IPS-NIHi7 (cell line): Measurements from ENCODE around the gene C11orf21.
A peak's percentile ranks its signal among the peaks of the same experiment; 100 is the strongest.

Experiments used
- DNase-seq: peaks from one replicate; pipeline ENCODE4 v3.0.0; 2012; ENCODE audit warnings: mixed read lengths; ENCODE audit errors: extremely low spot score

The C11orf21 gene

DNA sequence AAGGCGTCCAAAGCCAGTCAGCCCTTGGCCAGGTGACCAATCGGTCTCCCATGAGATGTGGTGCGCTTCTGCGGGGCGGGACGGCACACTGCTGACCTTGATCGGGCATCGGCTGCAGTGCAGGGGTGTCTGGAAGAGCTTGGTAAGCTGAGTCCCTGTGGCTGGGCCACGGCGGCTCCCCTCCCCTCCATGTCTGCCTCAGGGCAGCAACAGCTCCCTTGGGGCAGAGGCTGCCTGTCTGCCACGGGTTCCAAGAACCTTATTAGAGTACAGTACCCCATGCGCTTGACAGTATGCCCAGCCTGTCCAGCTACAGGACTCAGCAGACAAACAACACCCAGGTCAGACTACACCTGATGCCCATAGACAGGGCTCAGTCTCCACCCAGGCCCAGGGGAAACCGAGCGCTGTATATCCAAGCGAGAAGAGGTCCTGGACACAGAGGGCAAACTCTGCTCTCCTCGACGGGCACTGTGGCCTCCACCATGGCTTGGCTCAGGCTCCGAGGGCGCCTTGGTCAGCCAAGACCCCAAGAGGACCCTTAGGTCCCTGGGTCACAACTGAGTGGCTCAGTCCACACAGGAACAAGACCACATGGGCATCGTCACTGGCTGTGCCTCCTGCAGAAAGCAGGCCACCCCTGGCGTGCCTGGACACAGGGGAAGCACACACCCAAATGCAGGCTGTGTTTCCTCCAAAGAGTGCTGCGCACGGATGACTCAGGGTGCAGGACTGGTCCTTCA is 19.0 kb upstream of the C11orf21 start:
- DNase-seq = no peak

GRCh38 chr11:2319791-2320472 is 18.2 kb upstream of the C11orf21 start:
- no peak for DNase-seq

DNA sequence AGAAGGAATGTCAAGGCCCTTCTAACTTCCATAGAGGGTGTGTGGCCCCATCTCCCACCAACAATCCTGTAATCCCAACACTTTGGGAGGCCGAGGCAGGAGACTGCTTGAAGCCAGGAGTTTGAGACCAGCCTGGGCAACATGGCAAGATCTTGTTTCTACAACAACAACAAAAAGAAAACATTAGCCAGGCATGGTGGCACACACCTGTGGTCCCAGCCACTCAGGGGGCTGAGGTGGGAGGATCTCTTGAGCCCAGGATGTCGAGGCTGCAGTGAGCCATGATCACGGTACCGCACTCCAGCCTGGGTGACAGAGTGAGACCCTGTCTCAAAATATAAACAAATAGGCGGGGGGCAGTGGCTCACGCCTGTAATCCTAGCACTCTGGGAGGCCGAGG is 17.0 kb upstream of the C11orf21 start:
- DNase-seq = no peak

GRCh38 chr11:2318123-2318522 is 16.4 kb upstream of the C11orf21 start:
- DNase-seq = no peak

DNA sequence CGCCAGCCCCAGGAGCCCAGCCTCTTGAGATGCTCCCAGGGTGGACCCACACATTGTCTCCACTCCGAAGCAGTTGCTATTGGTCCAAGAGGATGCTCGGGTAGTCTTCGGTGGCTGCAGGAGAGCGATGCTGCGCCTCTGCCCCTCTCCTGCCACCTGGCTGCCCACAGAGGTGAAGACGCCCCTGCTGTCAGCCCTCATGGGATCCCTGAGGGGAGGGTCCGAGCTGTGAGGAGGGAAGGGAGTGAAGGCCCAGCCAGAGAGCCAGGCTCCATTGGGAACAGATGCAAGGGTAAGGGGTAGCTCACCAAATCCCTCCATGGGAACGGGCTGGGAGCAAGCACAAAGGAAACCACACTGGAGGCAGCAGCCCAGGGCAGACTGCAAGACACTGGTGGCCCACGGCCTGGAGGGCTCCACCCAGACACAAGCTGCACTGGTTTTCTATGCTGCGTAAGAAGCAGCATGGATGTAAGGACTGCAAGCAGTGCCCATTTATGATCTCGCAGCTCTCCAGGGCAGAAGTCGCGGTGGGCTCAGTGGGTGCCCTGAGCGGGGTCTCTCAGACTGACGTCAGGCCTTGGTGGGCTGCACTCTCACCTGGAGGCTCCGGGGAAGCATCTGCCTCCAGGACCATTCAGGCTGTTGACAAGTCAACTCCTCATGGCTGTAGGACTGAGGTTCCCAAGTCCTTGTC is 15.8 kb upstream of the C11orf21 start:
- no peak for DNase-seq

GRCh38 chr11:2316963-2317244 is 15.2 kb upstream of the C11orf21 start:
- no peak for DNase-seq

DNA sequence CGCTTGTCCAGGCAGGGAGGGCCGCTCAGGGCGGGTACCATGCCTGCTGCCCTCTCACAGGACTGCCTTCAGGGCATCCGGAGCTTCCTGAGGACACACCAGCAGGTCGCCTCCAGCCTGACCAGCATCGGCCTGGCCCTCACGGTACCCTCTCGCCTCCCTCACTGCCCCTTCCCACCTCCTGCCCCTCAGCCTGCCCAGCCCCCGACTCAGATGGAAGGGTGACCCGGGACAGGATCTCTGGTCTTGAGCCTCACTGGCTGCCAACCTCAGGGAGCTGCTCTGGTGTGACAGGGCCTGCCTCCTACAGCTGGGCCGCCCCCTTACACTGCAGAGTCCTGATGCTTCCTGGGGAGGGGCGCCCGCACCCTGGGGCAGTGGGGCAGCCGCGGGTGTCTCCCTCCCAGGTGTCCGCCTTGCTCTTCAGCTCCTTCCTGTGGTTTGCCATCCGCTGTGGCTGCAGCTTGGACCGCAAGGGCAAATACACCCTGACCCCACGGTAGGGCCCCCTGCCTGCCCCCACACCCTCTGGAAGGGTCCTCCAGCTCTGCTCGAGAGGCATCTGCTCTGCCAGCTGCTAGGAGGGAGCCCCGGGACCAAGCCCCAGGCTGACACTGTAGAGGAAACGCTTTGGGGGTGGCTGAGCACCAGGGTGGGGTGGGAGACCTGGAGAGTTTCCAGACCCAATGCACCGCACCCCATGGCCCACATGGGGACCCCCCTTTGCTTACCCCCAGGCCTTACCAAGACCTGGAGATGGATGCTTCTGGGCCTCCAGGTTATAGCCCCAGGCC is 14.6 kb upstream of the C11orf21 start:
- DNase-seq = no peak

DNA sequence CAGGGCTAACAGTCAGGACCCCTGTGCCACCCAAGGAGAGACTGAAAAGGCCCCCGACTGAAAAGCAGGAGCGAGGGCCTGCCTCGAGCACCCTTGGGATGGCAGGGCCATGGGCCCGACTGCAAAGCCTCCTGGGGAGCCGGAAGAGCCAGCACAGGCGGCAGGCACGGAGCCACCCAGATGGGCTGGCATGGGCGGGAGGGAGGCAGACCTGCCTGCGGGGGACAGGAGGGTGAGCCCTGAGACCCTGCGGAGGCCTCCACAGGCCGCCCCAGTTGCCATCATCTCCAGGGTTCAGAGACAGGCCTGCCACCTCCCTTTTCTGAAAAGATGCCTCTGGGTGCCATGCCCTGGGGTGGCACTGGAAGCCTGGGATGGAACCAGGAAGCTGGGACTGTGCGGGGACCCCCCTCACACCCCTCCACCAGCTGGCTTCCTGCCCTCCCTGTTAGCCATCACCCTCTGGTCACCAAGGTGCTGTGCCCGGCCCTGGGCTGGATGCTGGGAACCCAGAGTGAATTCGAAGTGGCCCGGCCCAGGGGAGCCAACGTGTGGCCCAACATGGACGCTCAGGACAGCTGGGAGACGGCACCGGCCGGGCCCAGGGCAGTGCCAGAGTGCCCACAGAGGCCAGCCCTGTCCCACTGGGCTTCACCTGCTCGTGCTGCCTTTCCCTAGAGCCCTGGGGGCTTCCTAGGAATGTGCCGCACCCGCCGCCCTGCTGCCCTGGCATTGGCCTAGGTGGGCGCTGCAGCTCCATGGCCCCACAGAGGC is 13.9 kb upstream of the C11orf21 start:
- no peak for DNase-seq

- DNase-seq = no peak
These were observed 13.0 kb upstream of the C11orf21 start for GRCh38 chr11:2314525-2315394.

DNA sequence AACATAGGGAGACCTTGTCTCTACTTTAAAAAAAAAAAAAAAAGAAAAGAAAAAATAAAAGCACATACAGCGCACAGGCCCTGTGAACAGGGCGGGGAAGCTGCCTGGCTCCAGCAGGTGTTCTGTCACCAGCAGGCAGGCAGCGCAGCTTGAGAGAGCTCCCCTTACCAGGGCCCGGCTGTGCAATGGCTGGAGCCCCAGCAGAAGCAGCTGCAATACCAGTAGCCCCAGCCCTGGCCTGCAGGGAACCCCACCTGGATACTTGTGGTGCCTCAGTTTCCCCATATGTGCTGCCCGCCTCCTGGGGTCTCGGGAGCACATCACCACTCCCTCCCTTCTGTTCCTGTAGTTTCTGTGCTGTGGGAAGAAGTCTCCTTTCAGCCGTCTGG is 12.4 kb upstream of the C11orf21 start:
- no peak for DNase-seq

DNA sequence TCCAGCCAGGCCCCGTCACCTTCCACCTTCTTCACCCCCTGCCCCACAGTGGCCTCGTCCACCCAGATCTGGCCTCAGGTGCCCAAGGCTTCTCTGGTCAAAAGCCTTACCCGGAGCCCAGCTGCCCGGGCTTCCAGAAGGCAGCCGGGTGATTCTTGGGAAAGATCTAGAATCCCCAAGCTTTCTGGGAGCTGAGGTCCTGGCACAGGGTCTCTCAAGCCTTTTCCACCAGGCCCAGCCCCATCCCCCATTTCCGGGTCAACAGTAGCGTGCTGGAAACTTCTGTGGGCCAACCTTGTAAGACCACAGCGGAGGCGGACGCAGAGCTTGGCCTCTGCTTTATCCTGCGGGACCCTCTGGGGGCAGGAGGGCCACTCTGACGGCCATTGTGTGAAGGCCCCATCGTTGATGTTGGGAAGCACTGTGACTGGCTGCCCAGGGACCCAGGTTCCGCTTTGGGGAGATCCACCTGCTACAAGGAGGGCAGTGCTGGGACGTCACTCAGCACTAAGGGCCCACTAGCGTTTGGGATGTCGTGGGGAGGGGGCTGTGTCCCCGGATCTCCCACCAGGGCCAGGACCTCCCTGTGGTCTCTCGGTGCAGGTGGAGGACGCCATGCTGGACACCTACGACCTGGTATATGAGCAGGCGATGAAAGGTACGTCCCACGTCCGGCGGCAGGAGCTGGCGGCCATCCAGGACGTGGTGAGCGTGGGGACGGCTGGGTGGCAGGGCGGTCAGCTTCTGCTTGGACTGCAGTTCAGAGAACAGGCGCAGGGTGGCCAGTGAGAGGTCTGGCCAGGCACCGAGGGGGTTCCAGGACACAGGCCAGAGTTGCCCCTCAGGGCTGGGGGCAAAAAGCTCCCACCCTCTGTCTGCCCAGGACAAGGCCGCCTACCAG is 11.6 kb upstream of the C11orf21 start:
- DNase-seq = no peak

- peak; percentile 48 for DNase-seq
These were observed 10.7 kb upstream of the C11orf21 start for GRCh38 chr11:2312232-2313042.

DNA sequence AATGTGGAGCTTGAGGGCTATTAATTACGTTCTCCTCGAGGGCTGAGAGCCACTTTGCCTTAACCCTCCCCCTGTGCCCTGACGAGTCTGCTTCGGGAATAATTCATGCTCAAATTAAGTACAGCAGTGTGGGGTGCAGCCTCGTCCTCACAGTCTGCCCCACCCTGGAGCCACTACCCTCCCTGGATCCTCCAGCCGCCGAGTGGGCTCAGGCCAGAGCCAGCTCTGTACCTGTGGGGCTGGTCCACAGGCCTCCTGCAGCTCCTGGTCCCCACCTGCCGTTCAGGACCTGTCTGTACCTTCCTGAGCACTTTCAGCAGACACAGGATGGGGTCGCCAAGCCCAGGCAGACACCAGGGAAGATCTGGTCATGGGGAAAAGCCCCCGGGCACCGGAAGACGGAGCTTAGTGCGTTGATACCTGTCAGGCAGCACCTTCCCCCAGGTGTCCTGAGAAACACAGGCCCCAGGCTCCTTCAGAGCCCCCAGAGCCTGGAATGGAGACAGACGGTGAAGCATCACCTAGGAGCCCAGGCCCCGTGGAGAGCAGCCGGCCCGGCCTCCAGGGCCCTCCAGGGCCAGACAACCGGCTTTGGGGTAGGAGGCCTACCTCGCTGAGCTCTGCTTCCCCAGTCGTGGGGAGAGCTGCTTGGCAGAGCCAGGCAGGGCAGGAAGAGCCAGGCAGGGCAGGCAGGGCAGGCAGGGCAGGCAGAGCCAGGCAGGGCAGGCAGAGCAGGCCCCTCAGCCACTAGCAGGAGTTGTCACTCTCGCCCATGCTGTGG is 9.8 kb upstream of the C11orf21 start:
- DNase-seq = no peak

DNA sequence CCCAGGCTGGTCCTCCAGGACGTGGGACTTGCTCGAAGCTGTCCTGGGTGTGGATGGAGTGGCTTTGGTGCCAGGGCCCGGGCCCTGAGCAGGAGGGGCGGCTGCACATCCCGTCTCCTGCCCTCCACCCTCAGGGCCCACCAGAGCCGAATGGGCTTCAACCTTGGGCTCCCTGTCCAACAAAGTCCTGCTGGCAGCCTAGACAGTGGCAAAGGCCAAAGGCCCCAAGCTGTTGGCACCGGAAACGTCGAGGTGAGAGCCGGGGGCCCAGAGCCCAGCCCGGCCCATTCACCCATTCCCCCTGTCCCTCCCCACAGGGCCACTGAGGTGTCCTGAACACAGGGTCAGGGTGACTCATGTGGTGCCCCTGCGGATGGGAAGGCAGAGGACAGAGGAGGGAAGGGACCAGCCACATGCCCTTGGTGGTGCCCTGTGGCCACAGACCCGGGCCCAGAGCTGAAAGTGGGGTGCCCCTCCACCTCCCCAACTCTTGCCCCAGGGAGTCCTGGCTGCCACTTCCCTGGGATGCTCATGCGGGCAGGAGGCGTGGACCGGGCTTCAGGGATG is 9.2 kb upstream of the C11orf21 start:
- DNase-seq = no peak

- DNase-seq = no peak
These were observed 8.5 kb upstream of the C11orf21 start for GRCh38 chr11:2310073-2310785.

DNA sequence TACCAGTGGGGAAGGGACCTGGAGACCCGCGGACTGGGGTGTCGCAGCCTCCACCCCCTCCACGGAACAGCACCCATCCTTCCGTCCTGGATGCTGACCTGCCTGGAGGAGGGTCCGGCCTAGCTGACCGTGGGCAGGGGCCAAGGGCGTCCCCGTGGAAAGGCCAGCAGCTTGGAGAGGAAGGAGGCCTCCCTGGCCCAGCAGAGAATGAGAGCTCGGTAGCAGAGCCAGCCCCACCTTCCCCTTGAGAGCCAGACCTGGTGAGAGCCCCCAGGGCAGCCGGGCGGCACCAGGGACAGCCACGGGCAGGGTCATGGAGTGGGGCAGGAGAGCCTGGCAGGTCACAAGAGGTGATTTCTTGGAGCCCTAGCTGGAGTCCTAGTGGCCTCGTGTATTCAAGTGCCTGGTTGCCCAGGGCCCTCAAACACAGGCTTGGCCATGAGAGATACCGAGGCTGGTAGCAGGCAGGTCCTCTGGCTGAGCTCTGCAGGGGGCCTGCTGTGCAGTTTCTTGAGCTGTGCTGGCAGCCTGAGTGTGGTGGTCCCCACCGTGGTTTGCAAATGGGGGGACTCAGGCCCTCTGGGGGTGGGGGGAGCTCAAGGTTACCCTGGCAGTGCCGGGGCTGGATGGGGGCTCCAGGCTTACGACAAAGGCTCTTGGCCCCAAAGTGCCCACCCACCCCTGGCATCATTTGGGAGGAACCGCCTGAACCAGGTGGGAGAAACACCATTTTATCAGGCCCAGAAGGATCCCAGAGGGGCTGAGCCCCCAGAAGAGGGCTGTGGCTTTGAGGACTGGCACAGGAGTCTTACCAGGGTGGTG is 7.7 kb upstream of the C11orf21 start:
- no peak for DNase-seq
